ENCODE data around the gene GPBP1. TPM values are rescaled to one million over a fixed set of nuclear protein-coding genes. Genes with fewer than 3 reads are reported as not detected.
A peak's percentile ranks its signal among the peaks of the same experiment; 100 is the strongest.

Gene GPBP1
- total RNA-seq, 1 donor from 2014 or later: 45.6 TPM

DNA sequence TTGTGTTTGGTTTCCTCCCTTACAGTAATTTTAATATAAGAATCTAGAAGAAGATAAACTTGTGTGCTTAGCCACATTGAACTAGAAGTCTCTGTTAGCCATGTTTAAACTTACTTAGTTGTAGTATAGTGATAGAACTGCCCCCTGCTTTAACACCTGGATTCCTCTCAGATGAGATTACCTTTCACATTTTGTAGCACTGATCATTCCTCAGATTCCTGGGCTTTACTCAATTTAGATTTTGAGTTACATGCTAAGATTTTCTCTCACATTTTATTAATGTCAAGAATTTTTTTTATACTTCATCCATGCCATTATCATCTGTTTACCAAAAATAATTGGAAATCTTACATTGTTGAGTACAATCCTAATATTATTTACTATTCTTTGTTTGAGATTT, 70.5 kb downstream of the GPBP1 start:
- DNase-seq (ENCODE audit: low spot score): no peak
- Mint-ChIP-seq H3K4me1 (ENCODE audit: low read depth) (peaks cover 12% of the 10 kb centered on the region), H3K4me3 (ENCODE audit: unreplicated experiment) (no peak overlapping the region), H3K36me3 (ENCODE audit: low read depth) (peaks cover 17% of the 10 kb centered on the region), H3K27ac (ENCODE audit: unreplicated experiment) (no peak overlapping the region), H3K9me3 (ENCODE audit: low read depth) (no peaks in the 10 kb centered on the region), H3K27me3 (ENCODE audit: low read depth) (no peaks in the 10 kb centered on the region)
- no peak for TF ChIP-seq CTCF (IDR thresholded peaks at IDR 0.05)

GRCh38 chr5:57246426-57246825, 72.6 kb downstream of the GPBP1 start:
- no peaks in the 10 kb centered on the region for H3K27me3 Mint-ChIP-seq (ENCODE audit: low read depth)
- no peak for DNase-seq (ENCODE audit: low spot score)
- no peak overlapping the region for H3K4me3 Mint-ChIP-seq (ENCODE audit: unreplicated experiment)
- TF ChIP-seq CTCF (IDR thresholded peaks at IDR 0.05): no peak
- peaks cover 13% of the 10 kb centered on the region for H3K4me1 Mint-ChIP-seq (ENCODE audit: low read depth)
- peaks cover 26% of the 10 kb centered on the region for H3K36me3 Mint-ChIP-seq (ENCODE audit: low read depth)
- H3K9me3 Mint-ChIP-seq (ENCODE audit: low read depth): no peaks in the 10 kb centered on the region
- H3K27ac Mint-ChIP-seq (ENCODE audit: unreplicated experiment): no peak overlapping the region

DNA sequence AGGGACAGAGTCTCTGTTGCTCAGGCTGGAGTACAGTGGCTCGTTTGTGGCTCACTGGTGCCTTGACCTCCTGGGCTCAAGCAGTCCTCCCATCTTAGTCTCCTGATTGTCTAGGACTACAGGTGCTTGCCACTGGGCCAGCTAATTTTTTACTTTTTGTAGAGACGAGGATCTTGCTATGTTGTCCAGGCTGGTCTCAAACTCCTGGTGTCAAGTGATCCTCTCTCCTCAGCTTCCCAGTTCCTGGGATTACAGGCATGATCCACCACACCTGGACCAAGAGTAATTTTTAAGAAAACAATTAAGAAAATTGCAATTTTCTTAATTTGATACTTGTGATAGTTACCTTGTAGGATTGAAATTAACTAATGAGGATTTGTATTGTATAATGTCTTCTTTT, 73.9 kb downstream of the GPBP1 start:
- Mint-ChIP-seq H3K4me3 (ENCODE audit: unreplicated experiment) (no peak overlapping the region), H3K27me3 (ENCODE audit: low read depth) (no peaks in the 10 kb centered on the region), H3K27ac (ENCODE audit: unreplicated experiment) (no peak overlapping the region), H3K9me3 (ENCODE audit: low read depth) (no peaks in the 10 kb centered on the region), H3K4me1 (ENCODE audit: low read depth) (peaks cover 16% of the 10 kb centered on the region), H3K36me3 (ENCODE audit: low read depth) (peaks cover 31% of the 10 kb centered on the region)
- DNase-seq (ENCODE audit: low spot score): no peak
- TF ChIP-seq CTCF (IDR thresholded peaks at IDR 0.05): no peak

GRCh38 chr5:57249265-57249874, 75.5 kb downstream of the GPBP1 start:
- H3K9me3 Mint-ChIP-seq (ENCODE audit: low read depth): no peaks in the 10 kb centered on the region
- no peak for TF ChIP-seq CTCF (IDR thresholded peaks at IDR 0.05)

DNA sequence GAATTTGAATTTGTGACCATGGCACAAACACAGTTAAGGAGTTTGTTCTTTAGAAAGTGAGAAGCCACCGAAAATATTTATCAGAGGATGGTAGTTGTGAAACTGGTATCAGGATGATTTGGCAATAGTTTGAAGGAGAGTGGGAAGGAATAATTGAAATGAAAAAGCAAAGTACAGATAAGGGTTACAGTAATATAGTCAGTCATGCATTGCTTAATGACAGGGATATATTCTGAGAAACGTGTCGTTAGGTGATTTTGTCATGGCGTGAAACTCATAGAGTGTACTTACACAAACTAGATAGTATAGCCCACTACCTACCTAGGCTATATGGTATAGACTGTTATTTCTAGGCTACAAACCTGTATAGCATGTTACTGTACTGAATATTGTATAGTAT, 84.2 kb downstream of the GPBP1 start:
- Mint-ChIP-seq H3K4me1 (ENCODE audit: low read depth) (peaks cover 18% of the 10 kb centered on the region), H3K27me3 (ENCODE audit: low read depth) (no peaks in the 10 kb centered on the region), H3K4me3 (ENCODE audit: unreplicated experiment) (no peak overlapping the region), H3K36me3 (ENCODE audit: low read depth) (peaks cover 19% of the 10 kb centered on the region), H3K9me3 (ENCODE audit: low read depth) (no peaks in the 10 kb centered on the region), H3K27ac (ENCODE audit: unreplicated experiment) (no peak overlapping the region)
- no peak for DNase-seq (ENCODE audit: low spot score)
- no peak for TF ChIP-seq CTCF (IDR thresholded peaks at IDR 0.05)

More at GRCh38 chr5:57249265-57249874, 75.5 kb downstream of the GPBP1 start:
- peaks cover 5% of the 10 kb centered on the region for H3K4me1 Mint-ChIP-seq (ENCODE audit: low read depth)
- peak overlapping the region; percentile 22 for H3K27ac Mint-ChIP-seq (ENCODE audit: unreplicated experiment)
- H3K36me3 Mint-ChIP-seq (ENCODE audit: low read depth): peaks cover 34% of the 10 kb centered on the region
- H3K27me3 Mint-ChIP-seq (ENCODE audit: low read depth): no peaks in the 10 kb centered on the region
- H3K4me3 Mint-ChIP-seq (ENCODE audit: unreplicated experiment): no peak overlapping the region
- no peak for DNase-seq (ENCODE audit: low spot score)

Measured in chondrocyte (in vitro differentiated cells).